ENCODE results near the gene LRRC8E.

The LRRC8E gene

GRCh38 chr19:7868671-7869452 lies 19.4 kb upstream of the LRRC8E start:
- DNase-seq: peak; percentile 80

- DNase-seq: peak; percentile 82
These were observed 18.8 kb upstream of the LRRC8E start for GRCh38 chr19:7869453-7869909.

- peak; percentile 88 for DNase-seq
These were observed 18.3 kb upstream of the LRRC8E start for GRCh38 chr19:7869910-7870511.

GRCh38 chr19:7870571-7871436 lies 17.5 kb upstream of the LRRC8E start:
- DNase-seq: peak; percentile 90

GRCh38 chr19:7871437-7872305 lies 16.6 kb upstream of the LRRC8E start:
- peak; percentile 94 for DNase-seq

GRCh38 chr19:7872306-7873204 lies 15.8 kb upstream of the LRRC8E start:
- no peak for DNase-seq

GRCh38 chr19:7873304-7874075 lies 14.8 kb upstream of the LRRC8E start:
- peak; percentile 32 for DNase-seq

- DNase-seq: peak; percentile 43
These were observed 14.0 kb upstream of the LRRC8E start, which contains the start of gene PRR36 for GRCh38 chr19:7874076-7874896. Gene PRR36, minus strand, starts transcription at chr19:7874390. Its CDS starts 701 bp downstream, at chr19:7873689.

GRCh38 chr19:7874897-7875273 lies 13.4 kb upstream of the LRRC8E start:
- peak; percentile 17 for DNase-seq

GRCh38 chr19:7877249-7877836 lies 11.0 kb upstream of the LRRC8E start:
- no peak for DNase-seq

- DNase-seq: peak; percentile 43
These were observed 9.1 kb upstream of the LRRC8E start for GRCh38 chr19:7879111-7879807.

GRCh38 chr19:7879836-7880235 lies 8.5 kb upstream of the LRRC8E start:
- DNase-seq: no peak

- DNase-seq: no peak
These were observed 6.4 kb upstream of the LRRC8E start for GRCh38 chr19:7881910-7882309.

- no peak for DNase-seq
These were observed 5.2 kb upstream of the LRRC8E start for GRCh38 chr19:7883105-7883504.

GRCh38 chr19:7883796-7884570 lies 4.3 kb upstream of the LRRC8E start:
- no peak for DNase-seq

- DNase-seq: no peak
These were observed 2.5 kb upstream of the LRRC8E start for GRCh38 chr19:7885818-7886217.

- no peak for DNase-seq
These were observed 734 bp upstream of the LRRC8E start for GRCh38 chr19:7887408-7888144.
